Stimulated activated CD8-positive, alpha-beta memory T cell treated with anti-CD3 and anti-CD28 coated beads, Interleukin-12 subunit alpha, Interleukin-12 subunit beta, amount 100 ng/mL, for 1 hour (primary cell): ENCODE results near the gene FFAR3.
"Not testable (repeated sequence)": the region's sequence is repeated elsewhere in the genome, so short reads cannot be mapped to it uniquely, and the experiment has no call there.

Experiments used
- DNase-seq: peaks from one replicate; pipeline ENCODE4 v3.0.0-alpha.2; 2020; ENCODE audit warnings: low read depth

The FFAR3 gene

DNA sequence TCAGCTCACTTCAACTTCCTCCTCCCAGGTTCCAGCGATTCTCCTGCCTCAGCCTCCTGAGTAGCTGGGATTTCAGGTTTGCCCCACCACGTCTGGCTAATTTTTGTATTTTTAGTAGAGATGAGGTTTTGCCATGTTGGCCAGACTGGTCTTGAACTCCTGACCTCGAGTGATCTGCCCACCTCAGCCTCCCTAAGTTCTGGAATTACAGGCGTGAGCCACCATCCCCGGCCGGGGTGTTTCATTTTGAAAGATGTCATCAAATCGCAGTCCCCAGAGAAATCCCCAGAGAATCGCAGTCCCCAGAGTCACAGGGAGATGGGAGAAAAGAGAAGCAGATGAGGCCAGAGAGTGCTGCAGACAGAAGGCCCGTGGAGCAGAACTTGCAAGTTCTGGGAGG lies 43.2 kb downstream of the FFAR3 start:
- DNase-seq = not testable (repeated sequence)

DNA sequence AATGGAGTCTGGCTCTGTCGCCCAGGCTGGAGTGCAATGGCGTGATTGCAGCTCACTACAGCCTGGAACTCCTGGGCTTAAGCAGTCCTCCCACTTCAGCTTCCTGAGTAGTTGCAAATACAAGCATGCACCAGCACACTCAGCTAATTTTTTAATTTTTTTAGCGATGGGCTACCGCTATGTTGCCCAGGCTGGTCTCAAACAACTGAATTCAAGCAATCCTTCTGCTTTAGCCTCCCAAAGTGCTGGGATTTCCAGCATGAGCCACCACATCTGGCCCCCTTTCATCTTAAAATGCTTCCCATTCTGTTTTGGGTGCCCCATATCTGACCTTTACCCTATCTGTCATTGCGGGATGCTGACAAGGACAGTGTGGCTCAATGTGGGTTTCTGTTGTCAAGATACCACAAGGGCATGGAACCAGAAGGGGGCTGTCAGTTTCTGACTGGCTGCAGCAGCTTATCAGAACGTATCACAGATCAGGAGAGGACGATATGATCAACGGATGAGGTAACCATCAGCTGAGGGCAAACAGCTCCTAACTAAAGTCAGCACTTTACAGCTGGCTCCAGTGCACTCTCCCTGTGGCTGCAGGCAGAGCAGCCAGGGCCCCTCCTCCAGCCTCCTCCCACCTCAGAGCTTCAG lies 45.0 kb downstream of the FFAR3 start:
- DNase-seq = no peak

DNA sequence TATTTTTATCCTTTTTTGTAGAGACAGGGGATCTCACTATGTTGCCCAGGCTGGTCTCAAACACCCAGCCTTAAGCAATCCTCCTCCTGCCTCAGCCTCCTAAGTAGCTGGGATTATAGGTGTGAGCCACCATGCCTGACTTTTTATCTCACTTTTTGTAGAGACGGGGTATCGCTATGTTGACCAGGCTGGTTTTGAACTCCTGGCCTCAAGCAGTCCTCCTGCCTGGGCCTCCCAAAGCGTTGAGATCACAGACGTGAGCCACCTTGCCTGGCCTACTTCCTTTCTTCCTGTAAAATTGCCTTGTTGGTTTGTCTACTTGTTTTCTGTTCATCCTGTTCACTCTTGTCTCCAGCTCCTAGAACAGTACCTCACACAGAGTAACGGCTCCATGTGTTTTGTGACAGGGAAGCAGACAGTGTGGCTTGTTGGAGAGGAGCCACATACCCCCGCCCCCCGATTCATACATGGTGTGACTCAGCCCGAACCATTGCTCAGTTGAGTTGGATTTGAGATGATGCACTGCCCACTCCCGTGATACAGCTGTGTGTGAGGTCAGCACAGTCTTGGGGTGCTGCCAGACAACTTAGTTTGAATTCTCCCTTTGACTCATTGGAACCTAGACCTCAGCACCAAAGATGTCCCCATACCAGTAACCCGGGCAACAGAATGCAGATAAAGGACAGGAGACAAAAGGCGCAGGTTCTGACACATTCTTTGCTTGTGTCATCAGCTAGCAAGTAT lies 46.8 kb downstream of the FFAR3 start:
- no peak for DNase-seq

DNA sequence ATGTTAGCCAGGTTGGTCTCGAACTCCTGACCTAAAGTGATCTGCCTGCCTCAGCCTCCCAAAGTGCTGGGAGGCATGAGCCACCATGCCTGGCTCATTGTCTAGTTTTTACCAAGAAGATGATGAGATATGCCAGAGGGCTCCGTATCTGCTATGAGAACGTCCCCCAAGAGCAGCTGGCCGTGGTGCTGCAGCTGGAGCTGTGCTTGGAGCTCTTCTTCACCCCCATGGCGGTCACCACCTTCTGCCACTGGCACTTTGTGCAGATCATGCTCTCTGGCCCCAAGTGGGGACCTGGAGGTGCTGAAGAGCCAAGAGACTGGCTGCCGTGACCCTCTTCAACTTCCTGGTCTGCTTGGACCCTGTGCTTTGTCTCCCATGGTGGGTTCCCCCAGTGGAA lies 49.4 kb downstream of the FFAR3 start:
- no peak for DNase-seq

DNA sequence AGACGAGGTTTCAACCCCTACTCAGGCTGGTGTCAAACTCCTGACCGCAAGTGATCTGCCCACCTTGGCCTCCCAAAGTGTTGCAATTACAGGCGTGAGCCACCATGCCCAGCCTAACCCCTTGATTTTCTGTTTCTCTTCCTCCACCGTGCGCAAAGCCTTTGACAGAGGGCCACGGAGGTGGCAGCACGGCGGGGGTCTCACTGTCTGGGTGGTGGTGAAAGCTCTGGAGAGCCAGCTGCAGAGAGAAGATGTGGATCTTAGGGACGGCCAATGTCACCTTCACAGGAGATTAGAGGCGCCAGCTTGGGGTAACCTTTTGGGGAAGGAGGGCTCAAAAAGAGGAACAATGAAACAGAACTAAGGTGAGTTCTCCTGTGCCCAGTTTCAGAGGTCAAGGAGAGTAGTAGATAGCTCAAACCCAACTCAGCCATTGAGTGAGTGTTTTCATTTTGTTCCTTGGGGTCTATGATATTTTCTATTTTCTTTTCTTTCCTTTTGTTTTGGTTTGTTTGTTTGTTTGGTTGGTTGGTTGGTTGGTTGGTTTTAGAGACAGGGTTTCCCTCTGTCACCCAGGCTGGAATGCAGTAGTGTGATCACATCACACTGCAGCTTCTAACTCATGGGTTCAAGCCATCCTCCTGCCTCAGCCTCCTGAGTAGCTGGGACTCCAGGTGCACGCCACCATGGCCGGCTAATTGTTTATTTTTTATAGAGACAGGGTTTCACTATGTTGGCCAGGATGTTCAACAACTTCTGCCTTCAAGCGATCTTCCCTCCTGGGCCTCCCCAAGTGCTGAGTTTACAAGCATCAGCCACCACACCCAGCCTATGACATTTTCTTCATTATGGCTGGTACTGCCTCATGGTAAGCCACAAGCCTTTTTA lies 50.3 kb downstream of the FFAR3 start:
- DNase-seq = no peak

DNA sequence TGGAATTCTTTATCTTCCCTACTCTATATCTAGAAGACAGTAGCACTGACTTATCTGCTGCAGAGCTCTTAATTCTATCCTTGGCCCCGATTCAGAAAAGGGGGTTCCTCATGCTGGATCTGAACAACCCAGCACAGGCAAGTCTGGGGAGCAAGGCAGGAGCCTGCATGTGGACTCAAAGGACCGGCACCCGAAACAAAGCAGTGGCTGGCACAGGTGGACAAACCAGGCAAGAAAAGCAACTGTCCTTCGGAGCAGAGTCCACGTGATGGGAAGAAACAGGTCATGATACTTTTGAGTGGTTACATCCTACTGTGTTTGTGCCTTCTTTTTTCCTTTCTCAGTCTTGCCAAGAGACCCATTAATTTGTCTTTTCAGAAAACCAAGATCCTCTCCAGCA lies 50.9 kb downstream of the FFAR3 start:
- no peak for DNase-seq
